SJSA1 (cell line): ENCODE results near the gene CCDC7. TPM values are rescaled to one million over a fixed set of nuclear protein-coding genes. Genes with fewer than 3 reads are reported as not detected.
"Not testable (repeated sequence)": the region's sequence is repeated elsewhere in the genome, so short reads cannot be mapped to it uniquely, and the experiment has no call there.

Experiments
- DNase-seq, 2 experiments: peaks; one replicate each; pipeline ENCODE4 v3.0.0-alpha.2; 2015 to 2020; ENCODE audit warnings: low spot score in 2 of 2, low read depth in 1 of 2
- H3K27ac ChIP-seq: fragments of 250-450 bp; sonication (Bioruptor Pico); 2 replicates; pipeline ENCODE4 v1.5.1; 2020; ENCODE audit warnings: mild to moderate bottlenecking, moderate library complexity
- H3K27me3 ChIP-seq: fragments of 250-450 bp; sonication (Bioruptor Pico); replicated peaks from 2 replicates; pipeline ENCODE4 v1.5.1; 2020; ENCODE audit warnings: mild to moderate bottlenecking, moderate library complexity
- H3K36me3 ChIP-seq: fragments of 250-450 bp; sonication (Bioruptor Pico); 2 replicates; pipeline ENCODE4 v1.5.1; 2020; ENCODE audit warnings: mild to moderate bottlenecking
- H3K4me1 ChIP-seq: fragments of 250-450 bp; sonication (Bioruptor Pico); replicated peaks from 2 replicates; pipeline ENCODE4 v1.6.1; 2021; ENCODE audit warnings: mild to moderate bottlenecking
- H3K4me3 ChIP-seq: fragments of 250-450 bp; sonication (Bioruptor Pico); 2 replicates; pipeline ENCODE4 v1.5.1; 2020; ENCODE audit warnings: mild to moderate bottlenecking
- H3K9me3 ChIP-seq: fragments of 250-450 bp; sonication (Bioruptor Pico); replicated peaks from 2 replicates; pipeline ENCODE4 v1.5.1; 2020; ENCODE audit warnings: mild to moderate bottlenecking
- total RNA-seq: library from RNA; depleted of rRNA; stranded (reverse); fragments of >200 nt; shearing (Covaris generic); gene quantifications from 2 replicates; pipeline ENCODE4 v1.2.3, GENCODE V29; 2014

Gene CCDC7
- total RNA-seq, 1 experiment from 2014 or later = 4.8 TPM

DNA sequence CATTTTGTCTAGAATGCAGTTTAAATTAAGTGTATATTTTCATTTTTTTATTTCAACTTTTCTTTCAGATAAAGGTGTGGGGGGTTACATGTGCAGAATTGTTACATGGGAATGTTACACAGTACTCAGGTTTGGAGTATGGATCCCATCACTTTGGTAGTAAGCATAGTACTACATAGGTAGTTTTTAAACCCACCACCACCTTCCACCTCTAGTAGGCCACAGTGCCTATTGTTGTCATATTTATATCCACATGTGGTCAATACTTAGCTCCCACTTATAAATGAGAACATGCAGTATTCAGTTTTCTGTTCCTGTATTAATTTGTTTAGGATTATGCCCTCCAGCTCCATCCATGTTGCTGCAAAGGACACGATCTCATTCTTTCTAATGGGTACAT lies 200.6 kb downstream of the CCDC7 start:
- no peaks in the 10 kb centered on the region for H3K36me3 ChIP-seq
- 0 out of 2 replicates have a peak, but pooled peaks cover 2% of the 10 kb centered on the region for H3K9me3 ChIP-seq
- no peaks in the 10 kb centered on the region for H3K4me1 ChIP-seq
- no peak overlapping the region for H3K27ac ChIP-seq
- DNase-seq = no peak
- no peaks in the 10 kb centered on the region for H3K27me3 ChIP-seq
- H3K4me3 ChIP-seq = no peak overlapping the region

DNA sequence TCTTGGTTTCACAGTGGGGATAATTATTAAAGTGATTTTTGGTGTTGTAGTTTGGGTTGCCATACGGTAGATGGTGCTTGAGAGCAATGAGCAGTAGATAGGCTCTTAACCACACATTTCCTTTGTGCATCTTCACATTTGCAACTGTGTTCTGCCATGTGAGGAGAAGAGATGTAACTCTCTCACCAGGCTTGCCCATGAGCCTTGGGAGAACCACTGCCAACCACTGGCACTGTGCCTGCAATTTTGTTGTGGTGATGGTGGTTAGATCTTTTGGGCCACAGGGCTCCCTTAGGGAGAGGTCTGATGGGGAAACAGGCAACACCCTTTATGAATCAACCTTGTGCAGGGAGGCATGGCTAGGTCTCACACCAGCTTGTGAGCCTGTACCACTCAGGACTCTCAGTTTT lies 204.3 kb downstream of the CCDC7 start:
- DNase-seq = no peak

DNA sequence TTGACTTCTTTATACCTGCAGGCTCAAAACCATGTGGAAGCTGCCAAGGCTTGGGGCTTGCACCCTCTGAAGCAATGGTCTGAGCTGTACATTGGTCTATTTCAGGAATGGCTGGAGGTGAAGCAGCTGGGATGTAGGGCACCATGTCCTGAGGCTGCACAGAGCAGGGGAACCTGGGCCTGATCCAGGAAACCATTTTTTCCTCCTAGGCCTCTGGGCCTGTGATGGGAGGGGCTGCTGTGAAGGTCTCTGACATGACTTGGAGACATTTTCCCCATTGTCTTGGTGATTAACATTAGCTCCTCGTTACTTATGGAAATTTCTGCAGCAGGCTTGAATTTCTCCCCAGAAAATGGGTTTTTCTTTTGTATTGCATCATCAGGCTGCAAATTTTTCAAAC lies 211.5 kb downstream of the CCDC7 start:
- not testable (repeated sequence) for H3K4me3 ChIP-seq, H3K27me3 ChIP-seq

More for the DNA sequence above, 204.3 kb downstream of the CCDC7 start:
- 0 out of 2 replicates have a peak, but pooled peaks cover 2% of the 10 kb centered on the region for H3K9me3 ChIP-seq
- H3K4me1 ChIP-seq = no peaks in the 10 kb centered on the region
- H3K4me3 ChIP-seq = no peak overlapping the region
- H3K27ac ChIP-seq = no peak overlapping the region
- no peaks in the 10 kb centered on the region for H3K36me3 ChIP-seq
- no peaks in the 10 kb centered on the region for H3K27me3 ChIP-seq

DNA sequence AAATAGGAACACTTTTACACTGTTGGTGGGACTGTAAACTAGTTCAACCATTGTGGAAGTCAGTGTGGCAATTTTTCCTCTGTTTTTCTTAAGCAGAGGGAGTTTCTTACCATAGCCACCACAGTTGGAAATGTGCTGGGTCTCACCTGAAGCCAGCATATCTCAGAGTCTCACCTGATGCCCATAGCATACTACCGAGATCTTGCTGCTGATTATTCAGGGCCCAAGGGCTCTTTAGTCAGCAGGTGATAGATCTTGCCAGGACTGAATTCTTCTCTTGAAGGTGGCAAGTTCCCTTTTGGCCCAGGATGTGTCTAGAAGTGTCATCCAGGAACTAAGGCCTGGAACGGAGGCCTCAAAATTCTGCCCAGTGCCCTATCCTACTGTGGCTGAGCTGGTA lies 215.4 kb downstream of the CCDC7 start:
- no peak overlapping the region for H3K27ac ChIP-seq
- peaks cover 12% of the 10 kb centered on the region; the same call in 1 of the 2 replicates for H3K9me3 ChIP-seq
- DNase-seq = no peak

More for the DNA sequence above, 211.5 kb downstream of the CCDC7 start:
- H3K27ac ChIP-seq, H3K36me3 ChIP-seq, DNase-seq, H3K4me1 ChIP-seq: not testable (repeated sequence)
- H3K9me3 ChIP-seq = peaks cover 12% of the 10 kb centered on the region; the same call in 1 of the 2 replicates

DNA sequence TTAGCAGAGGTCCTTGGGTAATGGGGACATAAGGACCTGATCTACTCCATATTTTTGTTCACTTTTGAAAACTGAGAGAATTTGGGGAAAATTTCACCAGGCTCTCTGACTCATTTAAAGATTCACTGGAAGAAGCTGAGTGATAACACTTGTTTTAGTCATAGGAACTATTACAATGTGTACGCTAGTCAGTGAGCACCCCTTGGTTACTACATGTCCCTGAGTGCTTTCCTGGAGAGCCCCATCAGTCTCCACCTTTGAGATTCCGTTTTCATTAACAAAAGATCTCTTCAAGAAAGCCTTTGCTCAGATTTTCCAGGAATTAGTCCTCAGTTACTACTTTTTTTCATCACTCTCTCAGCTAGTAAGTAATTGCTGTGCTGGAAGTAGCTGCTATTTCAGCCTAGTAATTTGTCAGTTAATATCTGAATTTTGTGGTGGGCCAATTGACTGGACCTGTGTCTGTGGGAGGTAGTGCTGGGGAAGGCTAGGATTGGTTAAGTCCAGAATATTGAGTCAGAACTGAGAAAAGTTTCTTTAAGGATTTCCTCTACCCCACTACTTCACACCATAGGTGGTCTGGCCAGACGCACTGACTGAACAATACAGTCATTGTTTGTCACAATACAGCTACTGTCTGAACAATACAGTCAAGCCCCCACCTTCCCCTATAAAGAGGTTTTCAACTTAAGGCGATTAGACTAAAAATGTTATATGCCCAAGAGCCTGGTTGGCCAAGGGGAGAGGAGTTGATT lies 235.0 kb downstream of the CCDC7 start:
- peak; percentile 68 to 69 for DNase-seq
- Histone ChIP-seq H3K4me3 (no peak overlapping the region), H3K9me3 (no peaks in the 10 kb centered on the region), H3K4me1 (peaks cover 14% of the 10 kb centered on the region), H3K27ac (peak overlapping the region; percentile 76), H3K36me3 (no peaks in the 10 kb centered on the region), H3K27me3 (no peaks in the 10 kb centered on the region)

More for the DNA sequence above, 215.4 kb downstream of the CCDC7 start:
- H3K4me1 ChIP-seq = no peaks in the 10 kb centered on the region
- no peak overlapping the region for H3K4me3 ChIP-seq
- H3K27me3 ChIP-seq = no peaks in the 10 kb centered on the region
- H3K36me3 ChIP-seq = no peaks in the 10 kb centered on the region

GRCh38 chr10:32684291-32684690 lies 238.4 kb downstream of the CCDC7 start:
- no peak for DNase-seq
- Histone ChIP-seq H3K9me3 (no peaks in the 10 kb centered on the region), H3K27ac (no peak overlapping the region), H3K4me1 (peaks cover 14% of the 10 kb centered on the region), H3K27me3 (no peaks in the 10 kb centered on the region), H3K36me3 (no peaks in the 10 kb centered on the region), H3K4me3 (no peak overlapping the region)

DNA sequence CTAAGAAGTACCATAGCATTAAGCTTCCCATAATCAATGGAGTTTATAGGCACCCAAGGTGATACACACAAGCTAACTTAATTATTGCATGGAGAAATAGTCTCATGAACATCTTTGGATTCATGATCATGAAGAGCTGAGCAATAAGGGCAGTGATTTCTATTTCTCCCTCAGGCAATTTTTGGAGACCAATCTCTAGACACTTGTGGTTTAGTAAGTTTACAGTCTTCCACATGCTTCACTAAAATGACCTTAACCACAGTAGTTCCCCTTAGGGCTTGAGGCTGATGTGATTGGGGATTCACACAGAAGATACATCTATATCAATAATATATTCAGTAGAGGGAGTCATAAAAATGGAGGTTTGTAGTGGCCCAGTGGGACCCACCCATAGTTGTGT lies 241.2 kb downstream of the CCDC7 start:
- Histone ChIP-seq H3K36me3 (no peaks in the 10 kb centered on the region), H3K27me3 (no peaks in the 10 kb centered on the region), H3K4me1 (peaks cover 6% of the 10 kb centered on the region), H3K4me3 (no peak overlapping the region), H3K27ac (no peak overlapping the region), H3K9me3 (no peaks in the 10 kb centered on the region)
- no peak for DNase-seq

GRCh38 chr10:32687546-32687945 lies 241.6 kb downstream of the CCDC7 start:
- no peak overlapping the region for H3K4me3 ChIP-seq
- peaks cover 11% of the 10 kb centered on the region for H3K4me1 ChIP-seq
- no peaks in the 10 kb centered on the region for H3K27me3 ChIP-seq
- no peaks in the 10 kb centered on the region for H3K36me3 ChIP-seq
- H3K27ac ChIP-seq = no peak overlapping the region
- no peak for DNase-seq
- H3K9me3 ChIP-seq = no peaks in the 10 kb centered on the region

GRCh38 chr10:32692174-32692573 lies 246.2 kb downstream of the CCDC7 start:
- Histone ChIP-seq H3K4me3 (no peak overlapping the region), H3K36me3 (no peaks in the 10 kb centered on the region), H3K4me1 (peaks cover 14% of the 10 kb centered on the region), H3K27me3 (no peaks in the 10 kb centered on the region), H3K27ac (no peak overlapping the region), H3K9me3 (no peaks in the 10 kb centered on the region)
- DNase-seq = peak; percentile 62 to 74

- H3K27ac ChIP-seq = no peak overlapping the region
- H3K4me3 ChIP-seq = no peak overlapping the region
- H3K36me3 ChIP-seq = no peaks in the 10 kb centered on the region
- H3K9me3 ChIP-seq = no peaks in the 10 kb centered on the region
- no peak for DNase-seq
- no peaks in the 10 kb centered on the region for H3K27me3 ChIP-seq
- peaks cover 14% of the 10 kb centered on the region for H3K4me1 ChIP-seq
Observed at GRCh38 chr10:32693441-32693979, 247.6 kb downstream of the CCDC7 start.

DNA sequence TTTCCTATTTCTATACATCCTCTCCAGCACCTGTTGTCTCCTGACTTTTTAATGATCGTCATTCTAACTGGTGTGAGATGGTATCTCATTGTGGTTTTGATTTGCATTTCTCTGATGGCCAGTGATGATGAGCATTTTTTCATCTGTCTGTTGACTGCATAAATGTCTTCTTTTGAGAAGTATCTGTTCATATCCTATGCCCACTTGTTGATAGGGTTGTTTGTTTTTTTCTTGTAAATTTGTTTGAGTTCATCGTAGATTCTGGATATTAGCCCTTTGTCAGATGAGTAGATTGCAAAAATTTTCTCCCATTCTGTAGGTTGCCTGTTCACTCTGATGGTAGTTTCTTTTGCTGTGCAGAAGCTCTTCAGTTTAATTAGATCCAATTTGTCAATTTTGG lies 253.7 kb downstream of the CCDC7 start:
- not testable (repeated sequence) for H3K4me3 ChIP-seq, H3K27ac ChIP-seq, DNase-seq, H3K4me1 ChIP-seq, H3K9me3 ChIP-seq, H3K36me3 ChIP-seq, H3K27me3 ChIP-seq

GRCh38 chr10:32713560-32713959 lies 267.6 kb downstream of the CCDC7 start:
- Histone ChIP-seq H3K27me3 (no peaks in the 10 kb centered on the region), H3K4me3 (no peak overlapping the region), H3K4me1 (no peaks in the 10 kb centered on the region), H3K27ac (no peak overlapping the region), H3K9me3 (no peaks in the 10 kb centered on the region; the same call in 1 of the 2 replicates), H3K36me3 (no peaks in the 10 kb centered on the region)
- no peak for DNase-seq

DNA sequence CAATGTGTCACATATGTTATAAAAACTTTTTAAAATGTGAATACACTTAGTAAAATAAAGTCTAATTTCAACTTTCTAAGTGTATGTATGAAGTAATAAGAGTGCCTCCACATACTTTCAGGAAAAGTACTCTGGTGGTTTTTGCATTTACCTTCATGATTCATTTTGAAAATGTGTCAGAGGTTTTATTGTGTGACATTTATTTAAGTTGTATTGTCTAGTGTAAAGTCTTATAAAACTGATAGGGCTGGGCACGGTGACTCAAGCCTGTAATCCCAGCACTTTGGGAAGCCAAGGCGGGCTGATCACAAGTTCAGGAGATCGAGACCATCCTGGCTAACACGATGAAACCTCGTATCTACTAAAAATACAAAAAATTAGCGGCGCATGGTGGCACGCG lies 285.6 kb downstream of the CCDC7 start:
- Histone ChIP-seq H3K4me3 (no peak overlapping the region), H3K36me3 (no peaks in the 10 kb centered on the region), H3K27ac (no peak overlapping the region), H3K27me3 (no peaks in the 10 kb centered on the region), H3K4me1 (no peaks in the 10 kb centered on the region), H3K9me3 (no peaks in the 10 kb centered on the region)
- no peak for DNase-seq

GRCh38 chr10:32738958-32739357 lies 293.0 kb downstream of the CCDC7 start:
- no peak for DNase-seq
- Histone ChIP-seq H3K9me3 (no peaks in the 10 kb centered on the region), H3K36me3 (no peaks in the 10 kb centered on the region), H3K27me3 (no peaks in the 10 kb centered on the region), H3K4me1 (no peaks in the 10 kb centered on the region), H3K27ac (no peak overlapping the region), H3K4me3 (no peak overlapping the region)
